Measurements from ENCODE around the gene SNX33.
"Not testable (repeated sequence)": the region's sequence is repeated elsewhere in the genome, so short reads cannot be mapped to it uniquely, and the experiment has no call there.

The SNX33 gene

GRCh38 chr15:75686212-75686642 is 38.5 kb downstream of the SNX33 start:
- H3K4me3 ChIP-seq (ENCODE audit: low read depth, low read length): not testable (repeated sequence)
- DNase-seq (ENCODE audit: low read depth): peak; percentile 68
- peak; percentile 71 for TF ChIP-seq CTCF (conservative IDR thresholded peaks at IDR 0.05; ENCODE audit: low read depth, low read length)

GRCh38 chr15:75687486-75688277 is 40.0 kb downstream of the SNX33 start:
- H3K4me3 ChIP-seq (ENCODE audit: low read depth, low read length): no peak overlapping the region
- no peak for DNase-seq (ENCODE audit: low read depth)
- TF ChIP-seq CTCF (conservative IDR thresholded peaks at IDR 0.05; ENCODE audit: low read depth, low read length): no peak

DNA sequence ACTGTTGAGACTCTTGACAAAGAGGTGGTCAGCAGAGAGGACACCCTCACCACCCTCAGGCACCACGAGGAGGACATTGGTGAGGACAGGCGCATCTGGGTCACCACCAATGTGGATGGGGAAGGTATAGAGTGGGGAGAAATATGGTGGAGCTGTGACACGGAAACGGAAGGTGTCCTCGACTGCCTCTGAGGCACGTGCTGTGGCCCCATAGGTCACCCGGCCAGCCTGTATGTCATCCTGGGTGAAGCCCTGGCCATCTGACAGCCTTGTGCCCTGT is 40.5 kb downstream of the SNX33 start:
- no peak for TF ChIP-seq CTCF (conservative IDR thresholded peaks at IDR 0.05; ENCODE audit: low read depth, low read length)
- no peak for DNase-seq (ENCODE audit: low read depth)
- H3K4me3 ChIP-seq (ENCODE audit: low read depth, low read length): no peak overlapping the region

DNA sequence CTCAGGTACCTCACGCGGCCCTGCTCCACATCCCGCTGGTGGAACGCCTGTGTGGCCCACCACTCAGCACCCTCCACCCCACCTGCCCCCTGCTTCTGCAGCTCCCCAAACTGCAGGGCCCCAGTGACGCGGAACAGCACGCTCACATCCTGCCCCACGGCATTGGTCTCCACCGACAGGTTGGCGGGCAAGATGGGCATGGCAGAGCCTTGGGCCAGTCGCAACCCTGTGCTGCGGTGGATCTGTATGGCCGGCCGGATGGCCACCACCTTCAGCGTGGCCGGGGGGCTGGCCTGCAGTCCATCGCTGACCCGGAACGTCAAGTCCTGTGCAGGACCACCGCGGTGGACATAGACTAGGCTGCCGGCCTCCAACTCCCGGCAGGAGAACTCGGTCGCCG is 41.1 kb downstream of the SNX33 start:
- H3K4me3 ChIP-seq (ENCODE audit: low read depth, low read length): no peak overlapping the region
- no peak for DNase-seq (ENCODE audit: low read depth)
- no peak for TF ChIP-seq CTCF (conservative IDR thresholded peaks at IDR 0.05; ENCODE audit: low read depth, low read length)

GRCh38 chr15:75689429-75689828 is 41.7 kb downstream of the SNX33 start:
- H3K4me3 ChIP-seq (ENCODE audit: low read depth, low read length); DNase-seq (ENCODE audit: low read depth): not testable (repeated sequence)

GRCh38 chr15:75692311-75692710 is 44.6 kb downstream of the SNX33 start:
- not testable (repeated sequence) for H3K4me3 ChIP-seq (ENCODE audit: low read depth, low read length); DNase-seq (ENCODE audit: low read depth)

DNA sequence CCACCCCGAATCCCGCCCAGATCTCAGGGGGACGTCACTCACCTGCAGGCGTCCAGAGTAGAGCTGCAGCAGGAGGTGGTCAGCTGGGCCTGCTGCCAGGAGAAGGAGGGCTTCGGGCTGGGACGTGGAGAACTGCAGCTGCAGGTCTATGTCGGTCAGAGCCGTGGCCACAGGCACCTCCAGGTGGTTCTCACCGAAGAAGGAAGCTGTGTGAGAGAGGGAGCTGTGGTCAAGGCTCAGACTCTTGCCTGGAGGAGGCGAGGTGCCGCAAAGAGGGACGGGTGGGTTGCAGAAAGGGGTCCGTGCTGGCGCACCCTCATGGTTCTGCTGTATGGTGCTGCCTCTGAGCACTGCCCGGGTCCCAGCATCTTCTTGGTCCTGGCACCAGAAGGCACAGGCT is 45.3 kb downstream of the SNX33 start:
- not testable (repeated sequence) for DNase-seq (ENCODE audit: low read depth); H3K4me3 ChIP-seq (ENCODE audit: low read depth, low read length)

GRCh38 chr15:75693501-75694240 is 46.0 kb downstream of the SNX33 start:
- DNase-seq (ENCODE audit: low read depth): peak; percentile 50
- no peak overlapping the region for H3K4me3 ChIP-seq (ENCODE audit: low read depth, low read length)
- TF ChIP-seq CTCF (conservative IDR thresholded peaks at IDR 0.05; ENCODE audit: low read depth, low read length): no peak

Data from choroid plexus epithelial cell (primary cell).